Fibroblast of lung (primary cell): ENCODE results near the gene ABCG4. TPM values are rescaled to one million over a fixed set of nuclear protein-coding genes. Genes with fewer than 3 reads are reported as not detected.

Source experiments
- DNase-seq, 2 donors: peaks; one replicate each; pipeline versions ENCODE4 v3.0.0 to v3.0.0-alpha.2; 2010; ENCODE audit warnings: low read depth in 2 of 2
- H2AFZ ChIP-seq: 2 replicates; pipeline ENCODE4 v1.5.1; 2012; ENCODE audit warnings: low read length, control low read depth, inconsistent platforms
- H3K27ac ChIP-seq: 2 replicates; pipeline ENCODE4 v1.5.1; 2011; ENCODE audit warnings: low read length, control low read depth; ENCODE audit not compliant: insufficient read depth
- H3K27me3 ChIP-seq: 2 replicates; pipeline ENCODE4 v1.5.1; 2011; ENCODE audit warnings: mild to moderate bottlenecking, low read length; ENCODE audit not compliant: control insufficient read depth, insufficient read depth
- H3K36me3 ChIP-seq: 2 replicates; pipeline ENCODE4 v1.5.1; 2011; ENCODE audit warnings: low read length; ENCODE audit not compliant: control insufficient read depth, insufficient read depth
- H3K4me1 ChIP-seq: 2 replicates; pipeline ENCODE4 v1.5.1; 2011; ENCODE audit warnings: low read length; ENCODE audit not compliant: control insufficient read depth, insufficient read depth; ENCODE audit errors: extremely low read depth
- H3K4me2 ChIP-seq: 2 replicates; pipeline ENCODE4 v1.5.1; 2011; ENCODE audit warnings: low read length, control low read depth; ENCODE audit not compliant: insufficient read depth; ENCODE audit errors: extremely low read depth
- H3K4me3 ChIP-seq, 4 experiments: fragments of 200-600 bp in 1 of 4; sonication (generic) in 1 of 4; replicated peaks in 1 of 4; 2 replicates each; pipeline ENCODE4 v1.5.1; 2011 to 2016; ENCODE audit warnings: low read length in 4 of 4, low read depth in 3 of 4, mild to moderate bottlenecking in 3 of 4, control low read depth in 2 of 4, inconsistent platforms in 1 of 4, mixed read lengths in 1 of 4; ENCODE audit not compliant: insufficient read depth in 1 of 4; ENCODE audit errors: control extremely low read depth in 1 of 4
- H3K79me2 ChIP-seq: 2 replicates; pipeline ENCODE4 v1.5.1; 2012; ENCODE audit warnings: mild to moderate bottlenecking, low read length, inconsistent platforms; ENCODE audit not compliant: control insufficient read depth, insufficient read depth
- H3K9ac ChIP-seq: 2 replicates; pipeline ENCODE4 v1.5.1; 2011; ENCODE audit warnings: mild to moderate bottlenecking, low read length, control low read depth; ENCODE audit not compliant: insufficient read depth
- H3K9me3 ChIP-seq: 2 replicates; pipeline ENCODE4 v1.5.1; 2012; ENCODE audit warnings: low read depth, low read length; ENCODE audit not compliant: control insufficient read depth, insufficient read depth
- H4K20me1 ChIP-seq: 2 replicates; pipeline ENCODE4 v1.5.1; 2011; ENCODE audit warnings: low read length; ENCODE audit not compliant: control insufficient read depth, insufficient read depth; ENCODE audit errors: extremely low read depth
- CTCF ChIP-seq, 2 donors: IDR thresholded peaks in 1 of 2; conservative IDR thresholded peaks in 1 of 2; 1 replicate in 1 of 2; 2 replicates in 1 of 2; pipeline ENCODE4 v1.5.1; 2011 to 2012; ENCODE audit warnings: low read length in 2 of 2, control low read depth in 1 of 2, inconsistent platforms in 1 of 2, low read depth in 1 of 2, mild to moderate bottlenecking in 1 of 2
- EZH2 ChIP-seq: IDR thresholded peaks from 2 replicates; pipeline ENCODE4 v1.5.1; 2012; ENCODE audit warnings: low read length, control low read depth, mild to moderate bottlenecking; ENCODE audit errors: missing control alignments
- polyA plus RNA-seq, 2 donors: library from polyadenylated mRNA; depleted of rRNA in 1 of 2; stranded (reverse) in 1 of 2; unstranded in 1 of 2; fragments of >200 nt; gene quantifications; 2 replicates each; pipeline ENCODE4 v1.2.1, GENCODE V29; 2011 to 2012; ENCODE audit warnings: missing spikeins in 1 of 2
- total RNA-seq: library from RNA; depleted of rRNA; stranded (reverse); fragments of >200 nt; gene quantifications from 2 replicates; pipeline ENCODE4 v1.2.1, GENCODE V29; 2014

ABCG4 gene
- total and polyA plus RNA-seq, 2 donors (not counting 1 experiment from before 2014, with no cell fraction given), result 0.12 to 0.17 TPM

DNA sequence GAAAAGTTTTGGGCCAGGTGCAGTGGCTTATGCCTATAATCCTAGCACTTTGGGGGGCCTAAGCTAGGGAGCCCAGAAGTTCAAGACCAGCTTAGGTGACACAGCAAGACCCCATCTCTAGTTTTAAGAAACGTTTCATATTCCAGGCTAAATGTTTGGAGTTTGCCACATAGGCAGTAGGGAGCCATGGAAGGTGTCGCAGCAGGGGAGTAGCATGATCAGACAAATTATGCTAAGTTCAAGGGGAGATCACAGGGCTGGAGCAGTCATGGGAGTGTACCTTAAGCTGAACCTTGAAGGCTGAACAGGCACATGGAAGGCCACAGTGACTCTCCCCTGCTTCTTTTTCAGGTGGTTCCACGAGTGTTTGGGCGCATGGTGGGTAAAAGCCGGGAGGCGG, 30.5 kb downstream of the ABCG4 start:
- Histone ChIP-seq H3K79me2 (no peaks in the 10 kb centered on the region), H3K27me3 (no peaks in the 10 kb centered on the region), H2AFZ (no peak overlapping the region), H3K9me3 (no peaks in the 10 kb centered on the region), H3K4me3 (no peak overlapping the region), H3K4me2 (no peak overlapping the region), H3K27ac (no peak overlapping the region), H3K36me3 (peaks cover 5% of the 10 kb centered on the region), H4K20me1 (no peaks in the 10 kb centered on the region), H3K9ac (no peak overlapping the region), H3K4me1 (no peaks in the 10 kb centered on the region)
- DNase-seq, result no peak
- TF ChIP-seq CTCF (conservative IDR thresholded peaks at IDR 0.05 in 1 of 2, IDR thresholded peaks at IDR 0.05 in 1 of 2; ENCODE audit: low read depth in 1 of 2, low read length in 2 of 2) (no peak), EZH2 (no peak)

GRCh38 chr11:119179983-119180382, 31.1 kb downstream of the ABCG4 start:
- TF ChIP-seq EZH2, result no peak
- TF ChIP-seq CTCF (conservative IDR thresholded peaks at IDR 0.05 in 1 of 2, IDR thresholded peaks at IDR 0.05 in 1 of 2; ENCODE audit: low read depth in 1 of 2, low read length in 2 of 2), result no peak

DNA sequence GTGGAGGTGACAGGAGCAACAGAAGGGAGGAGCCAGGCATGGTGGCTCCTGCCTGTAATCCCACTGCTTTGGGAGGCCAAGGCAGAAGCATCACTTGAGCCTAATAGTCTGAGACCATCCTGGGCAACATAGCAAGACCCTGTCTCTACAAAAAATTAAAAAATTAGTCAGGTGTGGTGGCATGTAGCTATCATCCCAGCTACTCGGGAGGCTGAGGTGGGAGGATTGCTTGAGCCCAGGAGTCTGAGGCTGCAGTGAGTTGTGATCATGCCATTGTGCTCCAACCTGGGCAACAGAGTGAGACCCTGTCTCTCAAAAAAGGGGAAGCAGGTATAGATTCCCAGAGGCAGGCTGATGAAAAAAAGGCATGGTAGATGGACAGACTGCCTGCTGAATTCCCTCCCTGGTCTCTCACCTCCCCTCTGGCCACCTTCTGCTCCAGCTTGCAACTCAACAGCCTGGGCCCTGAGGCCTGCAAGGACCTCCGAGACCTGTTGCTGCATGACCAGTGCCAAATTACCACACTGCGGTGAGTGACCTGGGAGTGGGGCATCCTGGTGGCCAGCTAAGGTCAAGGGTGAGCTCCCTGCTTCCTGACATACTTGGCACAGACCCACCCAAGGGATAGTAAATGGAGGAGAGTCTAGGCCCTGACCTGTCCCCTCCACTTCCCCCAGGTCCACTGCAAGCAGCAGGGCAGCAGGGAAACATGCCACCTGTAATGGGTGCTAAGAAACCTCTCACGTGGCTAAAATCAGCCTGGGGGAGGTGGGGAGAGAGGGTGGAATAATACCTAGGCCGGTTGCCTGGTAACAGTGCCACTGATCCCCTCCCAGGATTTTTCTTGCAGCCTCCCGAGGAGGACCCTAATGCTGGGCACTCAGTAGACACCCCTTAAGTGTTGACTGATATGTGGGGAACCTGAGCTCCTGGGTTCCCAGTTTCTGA, 32.2 kb downstream of the ABCG4 start:
- Histone ChIP-seq H4K20me1 (no peaks in the 10 kb centered on the region), H3K4me1 (no peaks in the 10 kb centered on the region), H3K4me3 (no peak overlapping the region), H3K27ac (no peak overlapping the region), H3K9ac (no peak overlapping the region), H3K36me3 (peaks cover 2% of the 10 kb centered on the region), H2AFZ (no peak overlapping the region), H3K79me2 (no peaks in the 10 kb centered on the region), H3K27me3 (no peaks in the 10 kb centered on the region), H3K9me3 (no peaks in the 10 kb centered on the region), H3K4me2 (no peak overlapping the region)
- TF ChIP-seq EZH2 (no peak), CTCF (conservative IDR thresholded peaks at IDR 0.05 in 1 of 2, IDR thresholded peaks at IDR 0.05 in 1 of 2; ENCODE audit: low read depth in 1 of 2, low read length in 2 of 2) (no peak)
- no peak for DNase-seq

More at GRCh38 chr11:119179983-119180382, 31.1 kb downstream of the ABCG4 start:
- peaks cover 2% of the 10 kb centered on the region for H3K36me3 ChIP-seq
- H3K27me3 ChIP-seq, result no peaks in the 10 kb centered on the region
- H3K27ac ChIP-seq, result no peak overlapping the region
- H3K4me1 ChIP-seq, result no peaks in the 10 kb centered on the region
- H4K20me1 ChIP-seq, result no peaks in the 10 kb centered on the region
- H3K4me2 ChIP-seq, result no peak overlapping the region
- no peaks in the 10 kb centered on the region for H3K9me3 ChIP-seq
- no peak overlapping the region for H2AFZ ChIP-seq
- H3K4me3 ChIP-seq, result no peak overlapping the region
- no peaks in the 10 kb centered on the region for H3K79me2 ChIP-seq
- DNase-seq, result no peak
- no peak overlapping the region for H3K9ac ChIP-seq
